ENCODE measurements around the gene EMILIN1. TPM values are rescaled to one million over a fixed set of nuclear protein-coding genes. Genes with fewer than 3 reads are reported as not detected.

The EMILIN1 gene
- polyA plus RNA-seq, 1 of the 3 experiments (the other 2 are of a cell fraction) = 286 TPM

GRCh38 chr2:27105981-27106380, 27.6 kb downstream of the EMILIN1 start:
- CTCF ChIA-PET = interaction anchor here (0.7 to 14.2 kb wide), 11 partner anchors 8 to 563 kb away, joined by 3 to 169 read pairs (median 4); partner anchors contain the start of genes PREB and TRIM54
- no peak for DNase-seq
- WGBS (ENCODE audit: low lambda C conversion rate) = 55% methylated on average over 3 of the region's 3 CpGs
- Histone ChIP-seq H3K9me3 (no peaks in the 10 kb centered on the region), H3K79me2 (ENCODE audit: insufficient read depth) (no peaks in the 10 kb centered on the region), H3K4me2 (no peak overlapping the region), H3K27ac (ENCODE audit: low read depth in 2 of 2, low read length in 1 of 2) (no peak overlapping the region), H3K4me1 (ENCODE audit: control insufficient read depth in 1 of 2, insufficient read depth in 2 of 2, low read depth in 1 of 2, low read length in 1 of 2) (no peaks in the 10 kb centered on the region), H2AFZ (ENCODE audit: low read depth) (no peak overlapping the region), H3K9me2 (no peaks in the 10 kb centered on the region), H3K4me3 (ENCODE audit: low read depth in 2 of 2, low read length in 1 of 2) (no peak overlapping the region), H3K36me3 (replicated peaks in 1 of 2; ENCODE audit: control insufficient read depth in 1 of 2, insufficient read depth in 2 of 2, low read length in 1 of 2) (no peaks in the 10 kb centered on the region), H3K27me3 (ENCODE audit: insufficient read depth) (no peaks in the 10 kb centered on the region), H4K20me1 (ENCODE audit: insufficient read depth) (no peaks in the 10 kb centered on the region), H3F3A (replicated peaks; ENCODE audit: insufficient read depth) (no peaks in the 10 kb centered on the region), H3K9ac (no peak overlapping the region)
- POLR2A ChIA-PET = interaction anchor here (0.8 to 1.0 kb wide), 2 partner anchors 13 to 18 kb away, joined by 3 read pairs; partner anchors contain the start of gene ABHD1
- TF ChIP-seq NRF1 (IDR thresholded peaks at IDR 0.05; ENCODE audit: low read depth, low read length) (no peak), PBX3 (IDR thresholded peaks at IDR 0.05) (no peak), ELF1 (IDR thresholded peaks at IDR 0.05) (no peak), CTCF (IDR thresholded peaks at IDR 0.05) (no peak), RXRA (IDR thresholded peaks at IDR 0.05; ENCODE audit: borderline replicate concordance, low read depth) (no peak), EZH2phosphoT487 (IDR thresholded peaks at IDR 0.05; ENCODE audit: borderline replicate concordance, low read depth) (no peak)

GRCh38 chr2:27108221-27108620, 29.8 kb downstream of the EMILIN1 start:
- Histone ChIP-seq H4K20me1 (ENCODE audit: insufficient read depth) (no peaks in the 10 kb centered on the region), H3K9me3 (no peaks in the 10 kb centered on the region), H3K27me3 (ENCODE audit: insufficient read depth) (no peaks in the 10 kb centered on the region), H3K4me2 (no peak overlapping the region), H3K27ac (ENCODE audit: low read depth in 2 of 2, low read length in 1 of 2) (no peak overlapping the region), H3K79me2 (ENCODE audit: insufficient read depth) (no peaks in the 10 kb centered on the region), H3K4me3 (ENCODE audit: low read depth in 2 of 2, low read length in 1 of 2) (no peak overlapping the region), H3F3A (replicated peaks; ENCODE audit: insufficient read depth) (no peaks in the 10 kb centered on the region), H3K9ac (no peak overlapping the region), H3K36me3 (replicated peaks in 1 of 2; ENCODE audit: control insufficient read depth in 1 of 2, insufficient read depth in 2 of 2, low read length in 1 of 2) (no peaks in the 10 kb centered on the region), H2AFZ (ENCODE audit: low read depth) (no peak overlapping the region), H3K9me2 (no peaks in the 10 kb centered on the region), H3K4me1 (ENCODE audit: control insufficient read depth in 1 of 2, insufficient read depth in 2 of 2, low read depth in 1 of 2, low read length in 1 of 2) (no peaks in the 10 kb centered on the region)
- TF ChIP-seq MXI1 (IDR thresholded peaks at IDR 0.05; ENCODE audit: low read depth, low read length) (no peak), TEAD4 (IDR thresholded peaks at IDR 0.05; ENCODE audit: borderline replicate concordance, insufficient read depth) (no peak), CTCF (IDR thresholded peaks at IDR 0.05) (no peak), RCOR1 (IDR thresholded peaks at IDR 0.05; ENCODE audit: low read length) (no peak), TCF12 (IDR thresholded peaks at IDR 0.05) (no peak), FOXJ3 (CRISPR knock-in tag; IDR thresholded peaks at IDR 0.05) (no peak)
- DNase-seq = no peak
- WGBS (ENCODE audit: low lambda C conversion rate) = 63% methylated on average over 2 of the region's 2 CpGs
- CTCF ChIA-PET = interaction anchor here (1.4 to 14.2 kb wide), 5 partner anchors 10 to 195 kb away, joined by 4 to 169 read pairs (median 6); partner anchors contain the start of genes CGREF1 and TRIM54
- POLR2A ChIA-PET = interaction anchor here (1.6 kb wide), 1 partner anchor 16 kb away, joined by 5 read pairs; the partner anchor contains the start of gene ABHD1

All from SK-N-SH (cell line).